ENCODE data around the gene CCDC86.

CCDC86 gene

GRCh38 chr11:60899046-60899936 is 57.4 kb downstream of the CCDC86 start:
- peak; percentile 67 to 76 (median 75) for DNase-seq

GRCh38 chr11:60899977-60900376 is 58.1 kb downstream of the CCDC86 start:
- DNase-seq, result no peak
